ENCODE measurements around the gene CPNE7.
A peak's percentile ranks its signal among the peaks of the same experiment; 100 is the strongest.
"Not testable (repeated sequence)": the region's sequence is repeated elsewhere in the genome, so short reads cannot be mapped to it uniquely, and the experiment has no call there.

The CPNE7 gene

DNA sequence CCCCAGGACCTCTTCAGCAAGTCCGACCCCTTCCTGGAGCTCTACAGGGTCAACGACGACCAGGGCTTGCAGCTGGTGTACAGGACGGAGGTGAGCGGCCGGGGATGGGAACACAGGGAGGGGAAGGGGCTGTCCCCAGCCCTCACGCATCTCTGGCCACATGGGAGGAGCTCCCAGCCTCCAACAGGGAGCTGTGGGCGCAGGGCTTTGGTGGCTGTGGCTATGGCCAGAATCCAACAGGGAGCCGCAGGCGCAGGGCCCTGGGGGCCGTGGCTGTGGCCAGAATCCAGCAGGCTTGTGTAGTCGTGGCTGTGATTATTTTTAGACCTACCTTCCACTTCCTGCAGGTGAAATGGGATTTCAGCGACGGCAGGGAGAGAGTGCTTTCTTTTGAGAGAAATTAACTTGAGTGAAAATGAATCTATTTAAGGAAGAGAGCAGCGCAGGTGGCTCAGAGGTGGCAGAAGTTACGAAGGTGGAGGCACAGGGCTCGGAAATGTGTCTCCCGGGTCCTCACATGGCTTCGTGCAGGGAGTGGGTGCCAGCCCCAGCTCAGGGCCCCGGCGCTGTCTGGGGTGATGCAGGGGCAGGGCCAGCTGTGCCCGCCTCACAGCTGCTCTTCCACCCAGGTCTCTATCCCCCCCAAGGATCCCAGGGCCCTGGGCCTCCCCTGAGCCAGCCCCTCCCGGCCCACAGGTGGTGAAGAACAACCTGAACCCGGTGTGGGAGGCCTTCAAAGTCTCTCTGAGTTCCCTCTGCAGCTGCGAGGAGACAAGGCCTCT lies 9.4 kb downstream of the CPNE7 start:
- H3K36me3 ChIP-seq (ENCODE audit: insufficient read depth, low read length) = peaks cover 17% of the 10 kb centered on the region; the same call in 1 of the 2 replicates
- H3K27me3 ChIP-seq (ENCODE audit: insufficient read depth, low read length) = no peaks in the 10 kb centered on the region
- H3K4me3 ChIP-seq (ENCODE audit: low read depth, low read length) = no peak overlapping the region
- H3K4me1 ChIP-seq (ENCODE audit: control insufficient read depth, insufficient read depth, low read length, unreplicated experiment) = peaks cover 35% of the 10 kb centered on the region
- no peak overlapping the region for H2AFZ ChIP-seq (ENCODE audit: low read length, unreplicated experiment)
- peaks cover 3% of the 10 kb centered on the region for H3K79me2 ChIP-seq (ENCODE audit: control insufficient read depth, insufficient read depth, low read length, unreplicated experiment)
- H3K27ac ChIP-seq (ENCODE audit: low read depth, low read length) = peak overlapping the region; percentile 12; the same call in 1 of the 2 replicates

- peaks cover 3% of the 10 kb centered on the region for H3K79me2 ChIP-seq (ENCODE audit: control insufficient read depth, insufficient read depth, low read length, unreplicated experiment)
- H3K27ac ChIP-seq (ENCODE audit: low read depth, low read length) = peak overlapping the region; percentile 98
- no peak overlapping the region for H2AFZ ChIP-seq (ENCODE audit: low read length, unreplicated experiment)
- peaks cover 29% of the 10 kb centered on the region for H3K4me1 ChIP-seq (ENCODE audit: control insufficient read depth, insufficient read depth, low read length, unreplicated experiment)
- H3K4me3 ChIP-seq (ENCODE audit: low read depth, low read length) = peak overlapping the region; percentile 40; the same call in 1 of the 2 replicates
- H3K36me3 ChIP-seq (ENCODE audit: insufficient read depth, low read length) = peaks cover 10% of the 10 kb centered on the region; the same call in 1 of the 2 replicates
- H3K27me3 ChIP-seq (ENCODE audit: insufficient read depth, low read length) = no peaks in the 10 kb centered on the region
Measured at GRCh38 chr16:89586218-89586617, 10.7 kb downstream of the CPNE7 start.

DNA sequence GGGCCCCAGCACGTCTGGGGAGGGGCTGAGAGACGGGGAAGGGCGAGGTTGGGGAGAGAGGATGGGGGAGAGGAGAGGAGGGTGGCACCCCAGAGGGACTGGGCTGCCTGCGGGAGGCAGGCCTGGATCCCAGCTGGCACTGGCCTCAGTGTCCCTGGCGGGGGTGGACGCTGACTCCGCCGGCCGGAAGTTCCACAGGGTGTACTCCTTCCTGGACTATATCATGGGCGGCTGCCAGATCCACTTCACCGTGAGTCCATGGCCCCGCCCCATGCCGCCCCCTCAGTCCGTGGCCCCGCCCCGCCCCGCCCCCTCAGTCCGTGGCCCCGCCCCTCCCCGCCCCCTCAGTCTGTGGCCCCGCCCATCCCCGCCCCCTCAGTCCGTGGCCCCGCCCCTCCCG lies 11.3 kb downstream of the CPNE7 start:
- H3K79me2 ChIP-seq (ENCODE audit: control insufficient read depth, insufficient read depth, low read length, unreplicated experiment) = peaks cover 3% of the 10 kb centered on the region
- H2AFZ ChIP-seq (ENCODE audit: low read length, unreplicated experiment) = no peak overlapping the region
- H3K27me3 ChIP-seq (ENCODE audit: insufficient read depth, low read length) = no peaks in the 10 kb centered on the region
- peak overlapping the region; percentile 98 for H3K27ac ChIP-seq (ENCODE audit: low read depth, low read length)
- peak overlapping the region; percentile 40; the same call in 1 of the 2 replicates for H3K4me3 ChIP-seq (ENCODE audit: low read depth, low read length)
- peaks cover 24% of the 10 kb centered on the region for H3K4me1 ChIP-seq (ENCODE audit: control insufficient read depth, insufficient read depth, low read length, unreplicated experiment)
- H3K36me3 ChIP-seq (ENCODE audit: insufficient read depth, low read length) = peaks cover 10% of the 10 kb centered on the region; the same call in 1 of the 2 replicates

DNA sequence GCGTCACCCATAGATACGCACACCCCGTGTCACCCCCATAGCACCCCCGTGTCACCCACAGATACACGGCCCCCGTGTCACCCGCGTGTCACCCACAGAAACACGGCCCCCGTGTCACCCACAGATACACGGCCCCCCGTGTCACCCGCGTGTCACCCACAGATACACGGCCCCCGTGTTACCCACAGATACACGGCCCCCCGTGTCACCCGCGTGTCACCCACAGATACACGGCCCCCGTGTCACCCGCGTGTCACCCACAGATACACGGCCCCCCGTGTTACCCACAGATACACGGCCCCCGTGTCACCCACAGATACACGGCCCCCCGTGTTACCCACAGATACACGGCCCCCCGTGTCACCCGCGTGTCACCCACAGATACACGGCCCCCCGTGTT lies 12.1 kb downstream of the CPNE7 start:
- not testable (repeated sequence) for H2AFZ ChIP-seq (ENCODE audit: low read length, unreplicated experiment); H3K79me2 ChIP-seq (ENCODE audit: control insufficient read depth, insufficient read depth, low read length, unreplicated experiment); H3K27me3 ChIP-seq (ENCODE audit: insufficient read depth, low read length); H3K4me3 ChIP-seq (ENCODE audit: low read depth, low read length); H3K27ac ChIP-seq (ENCODE audit: low read depth, low read length)
- peaks cover 16% of the 10 kb centered on the region for H3K4me1 ChIP-seq (ENCODE audit: control insufficient read depth, insufficient read depth, low read length, unreplicated experiment)
- peaks cover 10% of the 10 kb centered on the region; the same call in 1 of the 2 replicates for H3K36me3 ChIP-seq (ENCODE audit: insufficient read depth, low read length)

GRCh38 chr16:89588413-89589109 lies 13.0 kb downstream of the CPNE7 start:
- Histone ChIP-seq H3K27ac (ENCODE audit: low read depth, low read length) (no peak overlapping the region), H3K79me2 (ENCODE audit: control insufficient read depth, insufficient read depth, low read length, unreplicated experiment) (no peaks in the 10 kb centered on the region), H2AFZ (ENCODE audit: low read length, unreplicated experiment) (no peak overlapping the region), H3K4me1 (ENCODE audit: control insufficient read depth, insufficient read depth, low read length, unreplicated experiment) (peaks cover 10% of the 10 kb centered on the region), H3K4me3 (ENCODE audit: low read depth, low read length) (no peak overlapping the region), H3K27me3 (ENCODE audit: insufficient read depth, low read length) (no peaks in the 10 kb centered on the region), H3K36me3 (ENCODE audit: insufficient read depth, low read length) (peaks cover 10% of the 10 kb centered on the region; the same call in 1 of the 2 replicates)

DNA sequence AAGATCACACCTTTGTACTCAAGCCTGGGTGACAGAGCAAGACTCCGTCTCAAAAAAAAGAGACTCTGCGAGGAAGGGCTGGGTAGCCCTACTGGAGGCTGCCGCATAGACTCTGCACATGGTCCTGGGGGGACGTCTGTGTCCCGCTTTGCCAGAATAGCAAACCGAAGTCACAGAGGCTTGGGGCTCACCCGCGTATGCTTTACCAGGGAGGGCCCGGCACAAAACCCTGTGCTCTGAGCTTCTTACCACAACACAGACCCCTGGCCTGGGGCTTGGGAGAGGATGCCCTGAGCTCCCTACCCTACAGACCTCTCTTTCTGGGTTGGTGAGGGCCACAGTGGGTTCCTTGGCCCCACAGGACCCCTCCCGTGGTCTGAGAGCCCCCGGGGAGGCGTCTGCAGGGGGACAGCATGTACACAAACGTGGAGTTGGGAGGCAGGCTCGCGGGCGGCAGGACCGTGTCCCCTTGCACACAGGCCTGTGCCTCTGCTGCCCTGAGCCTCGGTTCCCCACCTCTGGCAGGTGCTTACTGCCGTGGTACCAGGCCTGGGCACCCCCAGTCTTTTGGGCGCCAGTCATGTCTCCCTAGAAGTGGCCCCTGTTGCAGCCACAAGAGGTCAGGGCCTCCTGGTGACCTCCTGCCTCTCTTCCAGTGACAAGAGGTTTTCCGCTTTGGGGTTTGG lies 13.8 kb downstream of the CPNE7 start:
- Histone ChIP-seq H2AFZ (ENCODE audit: low read length, unreplicated experiment) (no peak overlapping the region), H3K4me3 (ENCODE audit: low read depth, low read length) (no peak overlapping the region), H3K27me3 (ENCODE audit: insufficient read depth, low read length) (no peaks in the 10 kb centered on the region), H3K79me2 (ENCODE audit: control insufficient read depth, insufficient read depth, low read length, unreplicated experiment) (no peaks in the 10 kb centered on the region), H3K27ac (ENCODE audit: low read depth, low read length) (no peak overlapping the region), H3K4me1 (ENCODE audit: control insufficient read depth, insufficient read depth, low read length, unreplicated experiment) (peaks cover 10% of the 10 kb centered on the region), H3K36me3 (ENCODE audit: insufficient read depth, low read length) (peaks cover 10% of the 10 kb centered on the region; the same call in 1 of the 2 replicates)

- Histone ChIP-seq H3K36me3 (ENCODE audit: insufficient read depth, low read length) (peaks cover 7% of the 10 kb centered on the region; the same call in 1 of the 2 replicates), H3K4me1 (ENCODE audit: control insufficient read depth, insufficient read depth, low read length, unreplicated experiment) (no peaks in the 10 kb centered on the region), H3K79me2 (ENCODE audit: control insufficient read depth, insufficient read depth, low read length, unreplicated experiment) (no peaks in the 10 kb centered on the region), H3K4me3 (ENCODE audit: low read depth, low read length) (no peak overlapping the region), H3K27ac (ENCODE audit: low read depth, low read length) (no peak overlapping the region), H3K27me3 (ENCODE audit: insufficient read depth, low read length) (no peaks in the 10 kb centered on the region), H2AFZ (ENCODE audit: low read length, unreplicated experiment) (no peak overlapping the region)
Measured at GRCh38 chr16:89593841-89594240, 18.3 kb downstream of the CPNE7 start.

GRCh38 chr16:89595330-89596060 lies 19.9 kb downstream of the CPNE7 start:
- Histone ChIP-seq H3K27ac (ENCODE audit: low read depth, low read length) (no peak overlapping the region), H3K4me1 (ENCODE audit: control insufficient read depth, insufficient read depth, low read length, unreplicated experiment) (no peaks in the 10 kb centered on the region), H3K27me3 (ENCODE audit: insufficient read depth, low read length) (no peaks in the 10 kb centered on the region), H3K4me3 (ENCODE audit: low read depth, low read length) (no peak overlapping the region), H3K79me2 (ENCODE audit: control insufficient read depth, insufficient read depth, low read length, unreplicated experiment) (no peaks in the 10 kb centered on the region), H2AFZ (ENCODE audit: low read length, unreplicated experiment) (no peak overlapping the region), H3K36me3 (ENCODE audit: insufficient read depth, low read length) (peaks cover 7% of the 10 kb centered on the region; the same call in 1 of the 2 replicates)

- no peak overlapping the region for H3K27ac ChIP-seq (ENCODE audit: low read depth, low read length)
- H3K4me1 ChIP-seq (ENCODE audit: control insufficient read depth, insufficient read depth, low read length, unreplicated experiment) = peaks cover 4% of the 10 kb centered on the region
- H3K36me3 ChIP-seq (ENCODE audit: insufficient read depth, low read length) = peaks cover 7% of the 10 kb centered on the region; the same call in 1 of the 2 replicates
- no peak overlapping the region for H3K4me3 ChIP-seq (ENCODE audit: low read depth, low read length)
- H3K27me3 ChIP-seq (ENCODE audit: insufficient read depth, low read length) = no peaks in the 10 kb centered on the region
- H2AFZ ChIP-seq (ENCODE audit: low read length, unreplicated experiment) = no peak overlapping the region
- H3K79me2 ChIP-seq (ENCODE audit: control insufficient read depth, insufficient read depth, low read length, unreplicated experiment) = no peaks in the 10 kb centered on the region
Measured at GRCh38 chr16:89596061-89596689, 20.6 kb downstream of the CPNE7 start.

Measured in ACC112 (cell line).